SK-N-SH treated with all-trans-retinoic acid at 6 μM for 48 hours (cell line): Measurements from ENCODE around the gene DPYD.

ENCODE experiments used
- ATAC-seq: fragments of 200-7000 bp; cut with Tn5 transposase; 3 replicates; pipeline ENCODE4 v1.9.1; 2020; ENCODE audit warnings: mild to moderate bottlenecking, moderate library complexity
- ARNTL ChIP-seq: fragments of 450-650 bp; formaldehyde crosslinking; IDR thresholded peaks from 2 replicates; pipeline ENCODE4 v1.5.0; 2020; ENCODE audit warnings: low read depth, mild to moderate bottlenecking, moderate library complexity, borderline replicate concordance
- BACH2 ChIP-seq: fragments of 250-450 bp; sonication (Bioruptor Pico); IDR thresholded peaks from 2 replicates; pipeline ENCODE4 v1.9.0; 2021; ENCODE audit warnings: mild to moderate bottlenecking, borderline replicate concordance
- CREB5 ChIP-seq: fragments of 250-450 bp; sonication (Bioruptor Pico); IDR thresholded peaks from 2 replicates; pipeline ENCODE4 v1.5.1; 2020; ENCODE audit warnings: low read depth, mild to moderate bottlenecking, moderate library complexity
- CSDC2 ChIP-seq: fragments of 250-450 bp; sonication (Bioruptor Pico); IDR thresholded peaks from 2 replicates; pipeline ENCODE4 v1.5.0; 2020; ENCODE audit warnings: mild to moderate bottlenecking, moderate library complexity
- CSRNP3 ChIP-seq: fragments of 250-450 bp; sonication (Bioruptor Pico); IDR thresholded peaks from 2 replicates; pipeline ENCODE4 v1.5.1; 2021; ENCODE audit warnings: mild to moderate bottlenecking, moderate library complexity
- ESRRG ChIP-seq: fragments of 250-450 bp; sonication (Bioruptor Pico); IDR thresholded peaks from 2 replicates; pipeline ENCODE4 v1.6.1; 2021; ENCODE audit warnings: mild to moderate bottlenecking
- GLIS3 ChIP-seq: fragments of 250-450 bp; sonication (Bioruptor Pico); IDR thresholded peaks from 2 replicates; pipeline ENCODE4 v1.5.0; 2020; ENCODE audit warnings: mild to moderate bottlenecking, moderate library complexity
- ISL1 ChIP-seq: fragments of 250-450 bp; sonication (Bioruptor Pico); IDR thresholded peaks from 2 replicates; pipeline ENCODE4 v2.1.2; 2022; ENCODE audit warnings: mild to moderate bottlenecking, moderate library complexity
- PATZ1 ChIP-seq: fragments of 250-450 bp; sonication (Bioruptor Pico); IDR thresholded peaks from 2 replicates; pipeline ENCODE4 v1.8.0; 2020; ENCODE audit warnings: mild to moderate bottlenecking, moderate library complexity, borderline replicate concordance
- PPARA ChIP-seq: fragments of 250-450 bp; sonication (Bioruptor Pico); IDR thresholded peaks from 2 replicates; pipeline ENCODE4 v1.5.0; 2020; ENCODE audit warnings: mild to moderate bottlenecking, borderline replicate concordance
- RARB ChIP-seq: fragments of 250-450 bp; sonication (Bioruptor Pico); IDR thresholded peaks from 2 replicates; pipeline ENCODE4 v1.8.0; 2021; ENCODE audit warnings: mild to moderate bottlenecking, moderate library complexity
- SNAI2 ChIP-seq: fragments of 250-450 bp; sonication (Bioruptor Pico); IDR thresholded peaks from 2 replicates; pipeline ENCODE4 v1.5.0; 2020; ENCODE audit warnings: mild to moderate bottlenecking, moderate library complexity
- TCF4 ChIP-seq: fragments of 250-450 bp; sonication (Bioruptor Pico); IDR thresholded peaks from 2 replicates; pipeline ENCODE4 v1.8.0; 2021; ENCODE audit warnings: mild to moderate bottlenecking, moderate library complexity, borderline replicate concordance
- TOX ChIP-seq: fragments of 250-450 bp; sonication (Bioruptor Pico); IDR thresholded peaks from 2 replicates; pipeline ENCODE4 v1.8.0; 2021; ENCODE audit warnings: mild to moderate bottlenecking, moderate library complexity, borderline replicate concordance
- TSHZ2 ChIP-seq: fragments of 250-450 bp; sonication (Bioruptor Pico); IDR thresholded peaks from 2 replicates; pipeline ENCODE4 v1.5.0; 2020; ENCODE audit warnings: mild to moderate bottlenecking, moderate library complexity
- ZC3H10 ChIP-seq: fragments of 250-450 bp; sonication (Bioruptor Pico); IDR thresholded peaks from 2 replicates; pipeline ENCODE4 v1.5.1; 2021; ENCODE audit warnings: mild to moderate bottlenecking, moderate library complexity
- ZFP3 ChIP-seq: fragments of 250-450 bp; sonication (Bioruptor Pico); IDR thresholded peaks from 2 replicates; pipeline ENCODE4 v1.5.0; 2020; ENCODE audit warnings: mild to moderate bottlenecking, moderate library complexity
- ZFP30 ChIP-seq: fragments of 450-650 bp; formaldehyde crosslinking; IDR thresholded peaks from 2 replicates; pipeline ENCODE4 v1.5.0; 2022; ENCODE audit warnings: mild to moderate bottlenecking, moderate library complexity
- ZNF565 ChIP-seq: fragments of 450-650 bp; formaldehyde crosslinking; conservative IDR thresholded peaks from 2 replicates; pipeline ENCODE4 v1.5.0; 2020; ENCODE audit warnings: low read depth, mild to moderate bottlenecking, moderate library complexity
- ZNF70 ChIP-seq: fragments of 450-650 bp; formaldehyde crosslinking; IDR thresholded peaks from 2 replicates; pipeline ENCODE4 v1.5.0; 2020; ENCODE audit warnings: mild to moderate bottlenecking, moderate library complexity
- ZNF8 ChIP-seq: fragments of 450-650 bp; formaldehyde crosslinking; IDR thresholded peaks from 2 replicates; pipeline ENCODE4 v1.5.0; 2020; ENCODE audit warnings: mild to moderate bottlenecking, moderate library complexity

DPYD gene

GRCh38 chr1:97094247-97094972 is 826.4 kb downstream of the DPYD start:
- TF ChIP-seq ARNTL (CRISPR knock-in tag) (no peak), CREB5 (0 out of 2 replicates have a peak, but pooled peaks have one; percentile 14), GLIS3 (CRISPR knock-in tag) (0 out of 2 replicates have a peak, but pooled peaks have one; percentile 69), ISL1 (CRISPR knock-in tag) (peak; percentile 89), ZNF8 (no peak), CSRNP3 (CRISPR knock-in tag) (0 out of 2 replicates have a peak, but pooled peaks have one; percentile 15), CSDC2 (CRISPR knock-in tag) (no peak), SNAI2 (CRISPR knock-in tag) (no peak; the same call in 1 of the 2 replicates), RARB (CRISPR knock-in tag) (no peak), TOX (CRISPR knock-in tag) (peak; percentile 49; the same call in 1 of the 2 replicates)
- peak; percentile 95 for ATAC-seq

GRCh38 chr1:97093741-97094140 is 827.1 kb downstream of the DPYD start:
- TF ChIP-seq GLIS3 (CRISPR knock-in tag) (no peak), CSDC2 (CRISPR knock-in tag) (no peak), PATZ1 (CRISPR knock-in tag) (no peak), ZFP30 (CRISPR knock-in tag) (no peak), TOX (CRISPR knock-in tag) (no peak), RARB (CRISPR knock-in tag) (no peak), ZNF565 (CRISPR knock-in tag) (no peak), TSHZ2 (CRISPR knock-in tag) (no peak), ZNF8 (no peak), TCF4 (CRISPR knock-in tag) (no peak), ZC3H10 (no peak), ZFP3 (CRISPR knock-in tag) (no peak), ESRRG (no peak), ZNF70 (CRISPR knock-in tag) (no peak), SNAI2 (CRISPR knock-in tag) (no peak), ISL1 (CRISPR knock-in tag) (no peak), PPARA (CRISPR knock-in tag) (no peak), BACH2 (CRISPR knock-in tag) (no peak), ARNTL (CRISPR knock-in tag) (no peak), CREB5 (no peak)
- peak; percentile 52 for ATAC-seq

GRCh38 chr1:97092824-97093223 is 828.0 kb downstream of the DPYD start:
- TF ChIP-seq ZFP3 (CRISPR knock-in tag) (no peak), ISL1 (CRISPR knock-in tag) (peak; percentile 61)
- no peak for ATAC-seq
